Gastrocnemius medialis (tissue), 4 donors: Measurements from ENCODE around the gene CXCL17.

Source experiments
- CTCF ChIP-seq, 5 experiments: fragments of 450-650 bp in 3 of 5; fragments of 200-600 bp in 2 of 5; sonication (generic) in 2 of 5; IDR thresholded peaks in 4 of 5; conservative IDR thresholded peaks in 1 of 5; 1 replicate in 4 of 5; 2 replicates in 1 of 5; pipeline ENCODE4 v1.5.1; 2016 to 2019; ENCODE audit warnings: antibody characterized with exemption in 5 of 5, mild to moderate bottlenecking in 3 of 5, moderate library complexity in 3 of 5
- POLR2A ChIP-seq, 2 donors: fragments of 450-650 bp; IDR thresholded peaks; one replicate each; pipeline ENCODE4 v1.6.1; 2017; ENCODE audit warnings: antibody characterized with exemption in 2 of 2, mild to moderate bottlenecking in 2 of 2, moderate library complexity in 2 of 2

GRCh38 chr19:42436006-42436405 is 6.7 kb downstream of the CXCL17 start:
- TF ChIP-seq POLR2A (IDR thresholded peaks at IDR 0.05), result no peak
- TF ChIP-seq CTCF (IDR thresholded peaks at IDR 0.05 in 4 of 5, conservative IDR thresholded peaks at IDR 0.05 in 1 of 5), result no peak
